HFFc6 (cell line): ENCODE data around the gene CFAP107. TPM values are rescaled to one million over a fixed set of nuclear protein-coding genes. Genes with fewer than 3 reads are reported as not detected.

Experiments used
- DNase-seq: peaks from one replicate; pipeline ENCODE4 v3.0.0-alpha.2; 2018
- H3K27ac Mint-ChIP-seq: 2 replicates; pipeline ENCODE4 v1.8.0; 2020; ENCODE audit warnings: mild to moderate bottlenecking, mixed read lengths
- H3K27me3 Mint-ChIP-seq: 2 replicates; pipeline ENCODE4 v1.8.0; 2021; ENCODE audit warnings: mild to moderate bottlenecking, moderate library complexity, mixed read lengths; ENCODE audit not compliant: insufficient read depth
- H3K36me3 Mint-ChIP-seq: 2 replicates; pipeline ENCODE4 v1.8.0; 2021; ENCODE audit warnings: low read depth, mixed read lengths
- H3K4me1 Mint-ChIP-seq: 2 replicates; pipeline ENCODE4 v1.8.0; 2020; ENCODE audit warnings: low read depth, mixed read lengths
- H3K4me3 Mint-ChIP-seq: 2 replicates; pipeline ENCODE4 v1.8.0; 2020; ENCODE audit warnings: mild to moderate bottlenecking, moderate library complexity, mixed read lengths
- H3K9me3 Mint-ChIP-seq: 2 replicates; pipeline ENCODE4 v1.8.0; 2020; ENCODE audit warnings: mild to moderate bottlenecking, mixed read lengths
- CTCF ChIP-seq: fragments of 200-600 bp; sonication (generic); IDR thresholded peaks from 2 replicates; pipeline ENCODE4 v1.5.0; 2021; ENCODE audit warnings: antibody characterized with exemption, mild to moderate bottlenecking
- total RNA-seq, 6 experiments: library from RNA; stranded (reverse); fragmentation: NEBNext Ultra II Directional; extraction: Animal tissue kit (Norgen Biotek cat#: 25700); gene quantifications; 2 replicates in 1 of 6; 3 replicates in 5 of 6; pipeline ENCODE4 v1.2.3, GENCODE V29; 2021

Gene CFAP107
- total RNA-seq, 6 experiments from 2014 or later, result not detected

- no peak overlapping the region for H3K27ac Mint-ChIP-seq
- H3K4me1 Mint-ChIP-seq, result no peaks in the 10 kb centered on the region
- no peak overlapping the region for H3K4me3 Mint-ChIP-seq
- no peaks in the 10 kb centered on the region for H3K36me3 Mint-ChIP-seq
- DNase-seq, result no peak
- TF ChIP-seq CTCF, result no peak
- H3K27me3 Mint-ChIP-seq, result peaks cover 2% of the 10 kb centered on the region; the same call in 1 of the 2 replicates
- H3K9me3 Mint-ChIP-seq, result peaks cover 69% of the 10 kb centered on the region
Measured at GRCh38 chr1:12771186-12771585, 25.2 kb downstream of the CFAP107 start.

DNA sequence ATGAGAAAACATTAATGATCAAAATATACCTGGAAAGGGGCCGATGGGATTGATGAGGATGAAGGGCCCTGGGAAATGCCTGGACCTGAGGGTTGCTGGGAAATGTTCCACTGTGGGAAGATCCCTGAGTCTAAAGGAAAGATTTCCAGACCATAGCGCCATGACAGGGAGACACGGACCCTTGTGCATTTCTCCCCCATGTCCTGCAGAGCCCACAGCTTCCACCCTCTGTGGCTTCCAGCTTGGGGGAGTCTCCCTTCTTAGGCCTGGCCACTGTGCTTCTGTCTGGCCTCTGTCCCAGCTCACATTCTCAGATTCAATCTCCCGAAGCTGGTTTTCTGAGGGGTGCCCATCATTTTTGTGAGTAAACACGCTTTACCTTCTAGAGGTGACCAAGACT, 26.5 kb downstream of the CFAP107 start:
- TF ChIP-seq CTCF, result no peak
- Mint-ChIP-seq H3K9me3 (peaks cover 68% of the 10 kb centered on the region), H3K36me3 (no peaks in the 10 kb centered on the region), H3K27ac (no peak overlapping the region), H3K4me3 (no peak overlapping the region), H3K27me3 (peaks cover 2% of the 10 kb centered on the region; the same call in 1 of the 2 replicates), H3K4me1 (no peaks in the 10 kb centered on the region)
- DNase-seq, result no peak

DNA sequence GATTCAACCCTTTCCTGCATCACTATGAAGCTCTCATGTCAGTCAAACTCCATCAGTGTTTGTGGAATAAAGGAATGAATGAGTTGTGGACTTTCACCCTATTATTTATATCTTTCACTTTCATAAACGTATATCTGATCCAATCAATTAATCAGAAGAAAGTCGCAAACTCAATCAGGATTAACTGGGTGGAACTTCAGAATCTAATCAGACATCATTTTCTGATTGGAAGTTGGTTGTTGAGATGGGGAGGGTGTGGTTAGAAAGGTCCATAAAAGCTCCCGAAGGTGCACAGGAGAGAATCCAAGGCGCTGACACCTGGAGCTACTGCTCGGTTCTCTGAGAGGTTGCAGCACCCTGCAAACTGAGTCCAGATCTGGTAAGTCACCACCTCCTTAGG, 27.4 kb downstream of the CFAP107 start, which contains the start of gene PRAMEF12:
TSS of gene PRAMEF12 (plus strand) at position 301 of the 400 bp plus-strand sequence. CDS start 1,130 bp downstream, outside the sequence.
- no peak within 1 kb of the TSS for H3K27ac Mint-ChIP-seq
- DNase-seq, result no peak
- H3K4me1 Mint-ChIP-seq, result no peaks in the 10 kb centered on the region
- TF ChIP-seq CTCF, result no peak
- peaks cover 64% of the 10 kb centered on the region for H3K9me3 Mint-ChIP-seq
- H3K27me3 Mint-ChIP-seq, result peaks cover 2% of the 10 kb centered on the region; the same call in 1 of the 2 replicates
- no peak within 1 kb of the TSS for H3K4me3 Mint-ChIP-seq
- H3K36me3 Mint-ChIP-seq, result no peaks in the 10 kb centered on the region

DNA sequence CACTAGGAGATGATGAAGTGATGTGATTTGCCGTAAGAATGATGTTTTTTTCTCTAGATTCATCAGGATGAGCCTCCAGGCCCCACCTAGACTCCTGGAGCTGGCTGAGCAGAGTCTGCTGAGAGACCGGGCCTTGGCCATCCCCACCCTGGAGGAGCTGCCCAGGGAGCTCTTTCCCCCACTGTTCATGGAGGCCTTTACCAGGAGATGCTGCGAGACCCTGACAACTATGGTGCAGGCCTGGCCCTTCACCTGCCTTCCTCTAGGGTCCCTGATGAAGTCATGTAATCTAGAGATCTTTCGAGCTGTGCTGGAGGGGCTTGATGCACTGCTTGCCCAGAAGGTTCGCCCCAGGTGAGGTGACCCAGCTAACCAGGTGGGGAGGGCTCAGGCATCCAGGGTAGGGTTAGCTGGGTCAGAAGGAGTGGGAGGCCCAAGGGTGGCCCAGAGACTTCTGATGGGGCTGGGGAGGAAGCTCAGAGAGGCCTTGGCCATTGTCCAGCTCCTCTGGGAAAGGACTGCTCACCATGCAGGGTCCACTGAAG, 28.9 kb downstream of the CFAP107 start:
- DNase-seq, result no peak
- H3K27ac Mint-ChIP-seq, result no peak overlapping the region
- H3K9me3 Mint-ChIP-seq, result peaks cover 58% of the 10 kb centered on the region
- no peaks in the 10 kb centered on the region for H3K4me1 Mint-ChIP-seq
- no peak for TF ChIP-seq CTCF
- peaks cover 2% of the 10 kb centered on the region; the same call in 1 of the 2 replicates for H3K27me3 Mint-ChIP-seq
- no peak overlapping the region for H3K4me3 Mint-ChIP-seq
- no peaks in the 10 kb centered on the region for H3K36me3 Mint-ChIP-seq

DNA sequence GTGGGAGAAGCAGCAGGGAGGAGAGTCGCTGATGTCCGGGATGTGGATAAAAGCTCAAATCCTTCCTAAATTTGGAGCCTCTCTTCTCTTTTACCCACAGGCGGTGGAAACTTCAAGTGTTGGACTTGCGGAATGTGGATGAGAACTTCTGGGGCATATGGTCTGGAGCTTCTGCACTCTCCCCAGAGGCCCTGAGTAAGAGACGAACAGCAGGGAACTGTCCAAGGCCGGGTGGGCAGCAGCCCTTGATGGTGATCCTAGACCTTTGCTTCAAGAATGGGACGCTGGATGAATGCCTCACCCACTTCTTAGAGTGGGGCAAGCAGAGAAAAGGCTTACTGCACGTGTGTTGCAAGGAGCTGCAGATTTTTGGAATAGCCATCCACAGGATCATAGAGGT, 29.4 kb downstream of the CFAP107 start:
- Mint-ChIP-seq H3K27ac (no peak overlapping the region), H3K4me1 (no peaks in the 10 kb centered on the region), H3K4me3 (no peak overlapping the region), H3K27me3 (peaks cover 2% of the 10 kb centered on the region; the same call in 1 of the 2 replicates), H3K9me3 (peaks cover 52% of the 10 kb centered on the region), H3K36me3 (no peaks in the 10 kb centered on the region)
- TF ChIP-seq CTCF, result no peak
- no peak for DNase-seq
